Vagina (tissue), 2 donors: ENCODE measurements around the gene BCOR. TPM values are rescaled to one million over a fixed set of nuclear protein-coding genes. Genes with fewer than 3 reads are reported as not detected.

Experiments used
- DNase-seq, 2 donors: peaks; one replicate each; pipeline ENCODE4 v3.0.0-alpha.2; 2017; ENCODE audit errors: extremely low spot score in 2 of 2
- H3K27ac ChIP-seq: fragments of 200-600 bp; sonication (generic); one replicate; pipeline ENCODE4 v1.5.1; 2019
- H3K27me3 ChIP-seq: fragments of 200-600 bp; sonication (generic); one replicate; pipeline ENCODE4 v1.5.1; 2019
- H3K36me3 ChIP-seq, 2 donors: fragments of 200-600 bp; sonication (generic); one replicate each; pipeline ENCODE4 v1.5.1; 2017 to 2019
- H3K4me1 ChIP-seq: fragments of 200-600 bp; sonication (generic); one replicate; pipeline ENCODE4 v1.5.1; 2019
- H3K4me3 ChIP-seq, 2 donors: fragments of 200-600 bp; sonication (generic); 1 replicate in 1 of 2; 2 replicates in 1 of 2; pipeline ENCODE4 v1.5.1; 2016 to 2019
- H3K9me3 ChIP-seq: fragments of 200-600 bp; sonication (generic); one replicate; pipeline ENCODE4 v1.5.1; 2019
- CTCF ChIP-seq, 3 experiments: fragments of 450-650 bp in 2 of 3; fragments of 200-600 bp in 1 of 3; sonication (generic) in 1 of 3; IDR thresholded peaks; one replicate each; pipeline ENCODE4 v1.5.1; 2017 to 2019; ENCODE audit warnings: antibody characterized with exemption in 3 of 3, mild to moderate bottlenecking in 2 of 3, moderate library complexity in 2 of 3
- POLR2A ChIP-seq, 2 donors: fragments of 450-650 bp; IDR thresholded peaks; one replicate each; pipeline ENCODE4 v1.6.1; 2017; ENCODE audit warnings: antibody characterized with exemption in 2 of 2, mild to moderate bottlenecking in 2 of 2, moderate library complexity in 2 of 2
- POLR2AphosphoS5 ChIP-seq, 2 donors: sonication (generic); formaldehyde crosslinking; IDR thresholded peaks; one replicate each; pipeline ENCODE4 v1.9.0; 2017; ENCODE audit warnings: antibody characterized with exemption in 2 of 2, mild to moderate bottlenecking in 2 of 2, low read depth in 1 of 2; ENCODE audit not compliant: insufficient read depth in 1 of 2
- intact Hi-C: fragments of 100-400 bp; cut with DNase I; formaldehyde crosslinking; loops from one replicate; pipeline ENCODE4 v1.15.1; 2023
- total RNA-seq: library from RNA; depleted of rRNA; stranded (reverse); fragments of >200 nt; gene quantifications from one replicate; pipeline ENCODE4 v1.2.3, GENCODE V29; 2016

BCOR gene
- total RNA-seq, 1 donor from 2014 or later: 19.9 TPM

GRCh38 chrX:40030205-40030604 is 67.6 kb downstream of the BCOR start:
- Histone ChIP-seq H3K4me1 (no peaks in the 10 kb centered on the region), H3K27ac (no peak overlapping the region), H3K4me3 (no peak overlapping the region), H3K36me3 (no peaks in the 10 kb centered on the region), H3K27me3 (no peaks in the 10 kb centered on the region), H3K9me3 (no peaks in the 10 kb centered on the region)
- intact Hi-C loops: no loop called here
- TF ChIP-seq POLR2A (IDR thresholded peaks at IDR 0.05) (no peak), CTCF (IDR thresholded peaks at IDR 0.05) (no peak), POLR2AphosphoS5 (IDR thresholded peaks at IDR 0.05; ENCODE audit: insufficient read depth in 1 of 2, low read depth in 1 of 2) (no peak)
- DNase-seq: no peak

GRCh38 chrX:40022421-40022820 is 75.3 kb downstream of the BCOR start:
- no peaks in the 10 kb centered on the region for H3K27me3 ChIP-seq
- no peaks in the 10 kb centered on the region for H3K4me1 ChIP-seq
- DNase-seq: no peak
- H3K36me3 ChIP-seq: no peaks in the 10 kb centered on the region
- TF ChIP-seq CTCF (IDR thresholded peaks at IDR 0.05) (no peak), POLR2A (IDR thresholded peaks at IDR 0.05) (no peak), POLR2AphosphoS5 (IDR thresholded peaks at IDR 0.05; ENCODE audit: insufficient read depth in 1 of 2, low read depth in 1 of 2) (no peak)
- intact Hi-C loops: no loop called here
- peaks cover 6% of the 10 kb centered on the region for H3K9me3 ChIP-seq
- no peak overlapping the region for H3K27ac ChIP-seq
- H3K4me3 ChIP-seq: no peak overlapping the region

- Histone ChIP-seq H3K4me3 (no peak overlapping the region), H3K4me1 (no peaks in the 10 kb centered on the region), H3K27ac (no peak overlapping the region), H3K9me3 (peaks cover 6% of the 10 kb centered on the region), H3K36me3 (no peaks in the 10 kb centered on the region), H3K27me3 (no peaks in the 10 kb centered on the region)
- DNase-seq: no peak
- no peak for TF ChIP-seq CTCF (IDR thresholded peaks at IDR 0.05)
- TF ChIP-seq POLR2A (IDR thresholded peaks at IDR 0.05): no peak
- TF ChIP-seq POLR2AphosphoS5 (IDR thresholded peaks at IDR 0.05; ENCODE audit: insufficient read depth in 1 of 2, low read depth in 1 of 2): no peak
- intact Hi-C loops: no loop called here
Measured at GRCh38 chrX:40021647-40022046, 76.1 kb downstream of the BCOR start.

GRCh38 chrX:40019541-40019940 is 78.2 kb downstream of the BCOR start:
- H3K36me3 ChIP-seq: no peaks in the 10 kb centered on the region
- H3K4me3 ChIP-seq: no peak overlapping the region
- H3K4me1 ChIP-seq: no peaks in the 10 kb centered on the region
- TF ChIP-seq POLR2AphosphoS5 (IDR thresholded peaks at IDR 0.05; ENCODE audit: insufficient read depth in 1 of 2, low read depth in 1 of 2) (no peak), CTCF (IDR thresholded peaks at IDR 0.05) (no peak), POLR2A (IDR thresholded peaks at IDR 0.05) (no peak)
- no peaks in the 10 kb centered on the region for H3K27me3 ChIP-seq
- no peak overlapping the region for H3K27ac ChIP-seq
- intact Hi-C loops: loop anchor here (10.0 kb wide), 1 partner anchor 295 kb away; no protein-coding TSS in a partner anchor
- no peak for DNase-seq
- peaks cover 6% of the 10 kb centered on the region for H3K9me3 ChIP-seq

- peaks cover 6% of the 10 kb centered on the region for H3K9me3 ChIP-seq
- intact Hi-C loops: loop anchor here (10.0 kb wide), 1 partner anchor 293 kb away; no protein-coding TSS in a partner anchor
- DNase-seq: no peak
Measured at GRCh38 chrX:40018041-40018440, 79.7 kb downstream of the BCOR start.

More at GRCh38 chrX:40018041-40018440, 79.7 kb downstream of the BCOR start:
- no peak overlapping the region for H3K27ac ChIP-seq
- no peaks in the 10 kb centered on the region for H3K27me3 ChIP-seq
- H3K4me1 ChIP-seq: peaks cover 9% of the 10 kb centered on the region
- TF ChIP-seq POLR2A (IDR thresholded peaks at IDR 0.05) (no peak), CTCF (IDR thresholded peaks at IDR 0.05) (no peak), POLR2AphosphoS5 (IDR thresholded peaks at IDR 0.05; ENCODE audit: insufficient read depth in 1 of 2, low read depth in 1 of 2) (no peak)
- H3K36me3 ChIP-seq: no peaks in the 10 kb centered on the region
- H3K4me3 ChIP-seq: no peak overlapping the region
